ENCODE data around the gene TXNRD1.

DNA sequence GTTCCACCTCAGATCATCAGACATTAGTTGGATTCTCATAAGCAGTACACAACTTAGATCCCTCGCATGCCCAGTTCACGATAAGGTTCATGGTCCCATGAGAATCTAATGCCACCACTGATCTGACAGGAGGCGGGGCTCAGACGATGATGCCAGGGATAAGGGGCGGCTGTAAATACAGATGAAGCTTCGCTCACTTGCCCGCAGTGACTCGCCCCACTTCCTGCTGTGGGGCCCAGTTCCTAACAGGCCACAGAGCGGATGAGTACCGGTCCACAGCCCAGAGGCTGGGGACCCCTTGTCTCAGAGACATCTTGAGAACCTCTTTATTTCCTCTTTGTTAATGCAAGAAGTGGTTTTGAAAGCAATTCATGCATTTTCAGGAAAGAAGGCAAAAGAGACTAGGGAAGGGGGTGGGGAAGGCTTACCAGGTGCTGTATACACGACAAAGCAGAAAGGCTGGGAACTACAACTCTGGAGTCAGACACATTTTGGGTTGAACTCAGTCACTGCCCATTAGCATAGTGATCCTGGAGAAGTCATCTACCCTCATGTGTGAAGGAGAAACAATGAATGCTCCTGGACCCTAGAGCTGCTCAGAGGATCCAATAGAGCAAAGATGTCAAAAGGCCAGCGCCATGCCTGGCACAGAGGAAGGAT, 156.6 kb downstream of the TXNRD1 start:
- no peak for TF ChIP-seq POLR2A (IDR thresholded peaks at IDR 0.05)
- TF ChIP-seq, protein P1, sequence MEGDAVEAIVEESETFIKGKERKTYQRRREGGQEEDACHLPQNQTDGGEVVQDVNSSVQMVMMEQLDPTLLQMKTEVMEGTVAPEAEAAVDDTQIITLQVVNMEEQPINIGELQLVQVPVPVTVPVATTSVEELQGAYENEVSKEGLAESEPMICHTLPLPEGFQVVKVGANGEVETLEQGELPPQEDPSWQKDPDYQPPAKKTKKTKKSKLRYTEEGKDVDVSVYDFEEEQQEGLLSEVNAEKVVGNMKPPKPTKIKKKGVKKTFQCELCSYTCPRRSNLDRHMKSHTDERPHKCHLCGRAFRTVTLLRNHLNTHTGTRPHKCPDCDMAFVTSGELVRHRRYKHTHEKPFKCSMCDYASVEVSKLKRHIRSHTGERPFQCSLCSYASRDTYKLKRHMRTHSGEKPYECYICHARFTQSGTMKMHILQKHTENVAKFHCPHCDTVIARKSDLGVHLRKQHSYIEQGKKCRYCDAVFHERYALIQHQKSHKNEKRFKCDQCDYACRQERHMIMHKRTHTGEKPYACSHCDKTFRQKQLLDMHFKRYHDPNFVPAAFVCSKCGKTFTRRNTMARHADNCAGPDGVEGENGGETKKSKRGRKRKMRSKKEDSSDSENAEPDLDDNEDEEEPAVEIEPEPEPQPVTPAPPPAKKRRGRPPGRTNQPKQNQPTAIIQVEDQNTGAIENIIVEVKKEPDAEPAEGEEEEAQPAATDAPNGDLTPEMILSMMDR (IDR thresholded peaks at IDR 0.05): no peak

Data from body of pancreas (tissue), 4 donors.